Mesothelial cell of epicardium (in vitro differentiated cells): ENCODE results near the gene KRT3. TPM values are rescaled to one million over a fixed set of nuclear protein-coding genes. Genes with fewer than 3 reads are reported as not detected.

Source experiments
- DNase-seq, 2 experiments: peaks; one replicate each; pipeline ENCODE4 v3.0.0; 2021; ENCODE audit warnings: low spot score in 2 of 2; ENCODE audit not compliant: unreplicated experiment in 2 of 2
- H3K27ac Mint-ChIP-seq: 2 replicates; pipeline ENCODE4 v1.8.0; 2021; ENCODE audit warnings: mixed read lengths
- H3K27me3 Mint-ChIP-seq: 2 replicates; pipeline ENCODE4 v1.8.0; 2021; ENCODE audit warnings: low read depth, mixed read lengths
- H3K36me3 Mint-ChIP-seq: 2 replicates; pipeline ENCODE4 v1.8.0; 2021; ENCODE audit warnings: mixed read lengths
- H3K4me1 Mint-ChIP-seq: 2 replicates; pipeline ENCODE4 v1.8.0; 2021; ENCODE audit warnings: mixed read lengths
- H3K4me3 Mint-ChIP-seq: 2 replicates; pipeline ENCODE4 v1.8.0; 2021; ENCODE audit warnings: mild to moderate bottlenecking, moderate library complexity, mixed read lengths
- H3K9me3 Mint-ChIP-seq: 2 replicates; pipeline ENCODE4 v1.8.0; 2021; ENCODE audit warnings: mixed read lengths
- total RNA-seq: library from RNA; stranded (reverse); gene quantifications from 3 replicates; pipeline ENCODE4 v1.2.1, GENCODE V29; 2021
- TF ChIP-seq, protein P1 (sequence below): fragments of 200-600 bp; sonication (generic); IDR thresholded peaks from one replicate; pipeline ENCODE4 v1.5.0; 2021; ENCODE audit warnings: antibody characterized with exemption; ENCODE audit not compliant: unreplicated experiment

The KRT3 gene
- total RNA-seq, 1 donor from 2014 or later, result 0.78 TPM

DNA sequence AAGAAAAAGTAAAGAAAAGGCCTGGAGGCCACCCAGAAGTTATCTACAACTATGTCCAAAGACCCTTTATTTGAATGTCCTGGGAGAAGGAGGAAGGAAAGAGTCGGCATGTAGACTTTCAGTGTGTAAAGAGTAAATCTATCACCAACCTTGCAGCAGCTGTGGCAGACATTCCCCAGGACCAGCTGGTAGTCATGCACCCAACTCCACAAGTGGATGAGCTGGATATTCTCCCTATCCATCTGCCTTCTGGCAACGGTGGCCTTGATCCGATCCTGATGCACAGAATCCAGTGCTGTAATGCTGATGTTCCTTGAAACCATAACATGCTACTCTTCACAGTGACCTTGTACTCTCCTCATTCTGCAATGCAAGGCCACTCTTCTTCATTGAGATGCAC lies 46.1 kb downstream of the KRT3 start:
- Mint-ChIP-seq H3K4me1 (no peaks in the 10 kb centered on the region), H3K27me3 (peaks cover 83% of the 10 kb centered on the region), H3K27ac (no peak overlapping the region), H3K4me3 (no peak overlapping the region), H3K9me3 (no peaks in the 10 kb centered on the region), H3K36me3 (no peaks in the 10 kb centered on the region)
- no peak for DNase-seq
- TF ChIP-seq, protein P1, sequence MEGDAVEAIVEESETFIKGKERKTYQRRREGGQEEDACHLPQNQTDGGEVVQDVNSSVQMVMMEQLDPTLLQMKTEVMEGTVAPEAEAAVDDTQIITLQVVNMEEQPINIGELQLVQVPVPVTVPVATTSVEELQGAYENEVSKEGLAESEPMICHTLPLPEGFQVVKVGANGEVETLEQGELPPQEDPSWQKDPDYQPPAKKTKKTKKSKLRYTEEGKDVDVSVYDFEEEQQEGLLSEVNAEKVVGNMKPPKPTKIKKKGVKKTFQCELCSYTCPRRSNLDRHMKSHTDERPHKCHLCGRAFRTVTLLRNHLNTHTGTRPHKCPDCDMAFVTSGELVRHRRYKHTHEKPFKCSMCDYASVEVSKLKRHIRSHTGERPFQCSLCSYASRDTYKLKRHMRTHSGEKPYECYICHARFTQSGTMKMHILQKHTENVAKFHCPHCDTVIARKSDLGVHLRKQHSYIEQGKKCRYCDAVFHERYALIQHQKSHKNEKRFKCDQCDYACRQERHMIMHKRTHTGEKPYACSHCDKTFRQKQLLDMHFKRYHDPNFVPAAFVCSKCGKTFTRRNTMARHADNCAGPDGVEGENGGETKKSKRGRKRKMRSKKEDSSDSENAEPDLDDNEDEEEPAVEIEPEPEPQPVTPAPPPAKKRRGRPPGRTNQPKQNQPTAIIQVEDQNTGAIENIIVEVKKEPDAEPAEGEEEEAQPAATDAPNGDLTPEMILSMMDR, result no peak

DNA sequence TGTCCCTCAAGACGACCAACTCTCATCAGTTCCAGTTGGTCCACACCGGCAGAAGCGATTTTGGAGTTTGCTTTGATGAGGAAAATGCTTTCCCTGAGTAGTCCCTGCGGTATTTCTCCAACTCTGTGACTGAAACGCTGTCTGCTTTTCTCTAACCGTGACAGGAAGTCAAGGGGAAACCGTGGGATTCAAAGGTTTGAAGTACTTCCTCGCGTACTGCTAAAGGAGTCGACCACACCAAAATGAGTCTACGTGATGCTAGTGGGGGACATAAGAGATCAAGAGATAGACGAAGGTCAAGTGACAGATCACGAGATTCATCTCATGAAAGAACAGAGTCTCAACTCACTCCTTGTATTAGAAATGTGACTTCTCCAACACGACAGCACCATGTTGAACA lies 47.3 kb downstream of the KRT3 start:
- Mint-ChIP-seq H3K27ac (no peak overlapping the region), H3K4me1 (no peaks in the 10 kb centered on the region), H3K9me3 (no peaks in the 10 kb centered on the region), H3K27me3 (peaks cover 90% of the 10 kb centered on the region), H3K4me3 (no peak overlapping the region), H3K36me3 (no peaks in the 10 kb centered on the region)
- TF ChIP-seq, protein P1, result no peak
- DNase-seq, result no peak

DNA sequence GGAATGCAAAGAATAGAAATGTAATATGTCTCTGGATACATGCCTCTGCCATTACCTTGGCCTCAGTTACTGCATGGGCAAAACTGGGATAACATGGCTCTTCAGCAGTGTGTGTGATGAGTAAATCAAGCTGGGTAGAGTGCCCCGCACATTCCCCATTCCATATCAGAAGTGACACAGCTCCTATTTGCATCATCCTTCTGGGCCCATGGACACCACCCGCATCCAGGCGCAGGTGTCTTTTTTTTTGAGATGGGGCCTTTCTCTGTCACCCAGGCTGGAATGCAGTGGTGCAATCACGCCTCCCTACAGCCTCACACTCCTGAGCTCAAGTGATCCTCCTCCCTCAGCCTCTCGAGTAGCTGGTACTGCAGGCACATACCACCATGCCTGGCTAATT lies 50.4 kb downstream of the KRT3 start:
- H3K4me3 Mint-ChIP-seq, result no peak overlapping the region
- TF ChIP-seq, protein P1, result no peak
- H3K27ac Mint-ChIP-seq, result no peak overlapping the region
- no peaks in the 10 kb centered on the region for H3K4me1 Mint-ChIP-seq
- no peaks in the 10 kb centered on the region for H3K9me3 Mint-ChIP-seq
- peaks cover 78% of the 10 kb centered on the region for H3K27me3 Mint-ChIP-seq
- no peak for DNase-seq
- no peaks in the 10 kb centered on the region for H3K36me3 Mint-ChIP-seq

DNA sequence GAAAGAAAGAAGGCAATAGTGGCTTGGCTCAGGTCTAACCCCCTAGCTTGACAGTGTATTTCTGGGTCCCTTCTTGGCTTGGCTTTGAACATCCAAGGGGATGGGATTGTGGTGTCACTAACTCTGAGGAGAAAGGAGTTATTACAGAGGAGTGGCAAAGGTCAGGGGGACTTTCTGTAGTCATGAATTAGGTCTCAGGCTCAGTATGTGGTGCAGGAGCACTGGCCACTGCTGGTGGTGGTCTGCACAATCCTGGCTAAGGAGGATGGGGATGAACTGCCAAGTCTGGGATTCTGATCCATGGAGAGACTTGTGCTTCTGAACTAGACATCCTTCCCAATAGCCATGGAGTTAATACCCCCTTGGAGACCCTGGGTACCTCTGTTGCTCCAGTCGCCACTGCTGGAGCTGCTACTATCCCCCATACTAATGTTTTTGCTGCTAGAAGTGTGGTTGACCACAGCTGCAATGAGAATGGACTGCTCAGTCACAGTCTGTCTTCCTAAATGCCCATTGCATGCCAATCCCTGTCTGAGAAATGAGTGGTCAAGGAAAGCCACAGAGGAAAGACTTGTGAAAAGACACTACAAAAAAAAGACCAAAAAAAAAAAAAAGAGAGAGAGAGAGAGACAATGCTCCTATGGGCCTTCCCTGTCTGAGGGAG lies 51.3 kb downstream of the KRT3 start:
- Mint-ChIP-seq H3K4me1 (no peaks in the 10 kb centered on the region), H3K27ac (no peak overlapping the region), H3K4me3 (no peak overlapping the region), H3K27me3 (peaks cover 80% of the 10 kb centered on the region), H3K9me3 (no peaks in the 10 kb centered on the region), H3K36me3 (no peaks in the 10 kb centered on the region)
- TF ChIP-seq, protein P1, result no peak
- no peak for DNase-seq

DNA sequence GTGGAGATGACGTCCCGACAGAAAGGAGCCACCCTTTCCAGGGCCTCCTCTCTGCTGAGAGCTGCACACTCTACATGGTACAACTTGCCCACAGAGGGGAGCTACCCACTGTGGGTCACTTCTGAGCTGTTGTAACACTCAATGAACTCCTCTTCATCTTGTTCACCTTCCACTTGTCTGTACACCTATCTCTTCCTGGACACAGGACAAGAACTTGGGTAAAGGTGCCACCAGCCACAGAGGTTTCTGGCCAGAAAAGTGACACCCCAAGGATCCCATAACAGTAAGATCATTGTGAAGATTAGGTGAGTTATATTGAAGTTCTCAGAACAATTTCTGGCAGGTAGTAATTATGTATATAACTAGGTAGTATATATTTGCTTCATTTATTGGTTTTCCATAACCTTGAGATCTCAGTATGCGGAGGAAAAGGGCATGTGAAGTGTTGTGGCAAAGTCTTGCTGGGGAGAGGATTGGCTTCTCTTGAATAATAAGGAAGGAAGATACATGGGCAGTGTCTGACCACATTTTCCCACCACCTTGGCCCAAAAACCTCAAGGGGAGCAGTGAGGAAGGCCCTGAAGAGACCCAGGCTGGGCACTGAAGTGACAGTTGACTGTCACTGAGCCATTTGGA lies 53.0 kb downstream of the KRT3 start:
- Mint-ChIP-seq H3K36me3 (no peaks in the 10 kb centered on the region), H3K4me3 (no peak overlapping the region), H3K27me3 (peaks cover 68% of the 10 kb centered on the region), H3K27ac (no peak overlapping the region), H3K9me3 (no peaks in the 10 kb centered on the region), H3K4me1 (no peaks in the 10 kb centered on the region)
- TF ChIP-seq, protein P1, result no peak
- DNase-seq, result no peak
